ENCODE results near the gene CHPF. TPM values are rescaled to one million over a fixed set of nuclear protein-coding genes. Genes with fewer than 3 reads are reported as not detected.
A peak's percentile ranks its signal among the peaks of the same experiment; 100 is the strongest.

The CHPF gene
- total RNA-seq, 1 experiment from 2014 or later = 13.8 TPM

DNA sequence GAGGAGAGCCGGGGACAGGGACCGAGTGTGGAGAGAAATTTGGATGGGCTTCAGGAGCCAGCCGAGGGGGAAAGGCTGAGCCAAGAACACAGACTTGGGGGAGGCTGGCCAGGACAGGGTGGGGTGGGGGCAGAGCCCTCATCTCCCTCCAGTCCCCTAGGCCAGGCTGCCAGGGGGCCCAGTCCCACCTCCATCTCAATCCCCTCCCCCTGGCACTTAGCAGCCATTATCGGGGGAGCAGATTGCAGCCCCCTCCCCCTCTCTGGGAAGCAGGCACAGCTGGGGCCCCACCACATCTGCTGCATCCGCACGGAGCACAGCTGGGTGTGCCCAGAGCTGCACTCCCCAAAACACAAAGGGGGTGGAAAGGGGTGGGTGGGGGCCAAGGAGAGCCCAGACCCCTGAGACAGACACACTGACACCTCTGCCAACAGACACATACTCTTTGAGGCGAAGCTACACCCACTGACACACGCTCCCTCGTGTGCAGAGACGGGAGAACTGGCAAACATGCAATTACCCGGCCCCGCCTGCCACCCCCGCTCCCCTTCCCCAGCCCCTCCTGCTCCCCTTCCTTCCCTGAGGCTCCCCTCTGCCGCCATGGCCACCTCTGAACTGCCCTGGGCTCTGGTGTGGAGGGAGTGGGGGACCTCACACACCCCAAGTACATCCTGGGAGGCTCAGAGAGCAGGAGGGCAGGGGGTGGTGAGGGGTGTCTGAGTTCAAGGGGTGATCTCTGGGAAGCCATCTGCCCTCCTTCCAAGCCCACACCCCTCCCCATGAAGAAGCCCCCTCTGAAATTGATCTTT is 34.4 kb downstream of the CHPF start:
- intact Hi-C loops (cut with micrococcal nuclease; ENCODE audit: unreplicated experiment) = no loop called here
- H3K9me3 ChIP-seq (ENCODE audit: low read depth, low read length, poor library complexity, severe bottlenecking) = no peaks in the 10 kb centered on the region
- peak overlapping the region; percentile 24 for H3K4me3 ChIP-seq (ENCODE audit: low read depth, low read length, poor library complexity, severe bottlenecking)
- no peak for TF ChIP-seq CTCF (conservative IDR thresholded peaks at IDR 0.05; ENCODE audit: low read depth, low read length)
- no peaks in the 10 kb centered on the region for H3K27me3 ChIP-seq (replicated peaks; ENCODE audit: insufficient read depth, low read depth, low read length, poor library complexity)
- POLR2A ChIA-PET (ENCODE audit: low non-redundant PET) = interaction anchor here (1.0 kb wide), 1 partner anchor 14 kb away, joined by 4 read pairs; a partner anchor contains a TSS
- peaks cover 3% of the 10 kb centered on the region for H3K36me3 ChIP-seq (ENCODE audit: insufficient read depth, low read length, poor library complexity, severe bottlenecking)
- no TSS peak for BruUV-seq (replicated peaks)
- H3K4me1 ChIP-seq (ENCODE audit: insufficient read depth, low read length, poor library complexity, severe bottlenecking) = peaks cover 78% of the 10 kb centered on the region
- peak overlapping the region; percentile 73 for H3K27ac ChIP-seq (ENCODE audit: low read depth, low read length, poor library complexity, severe bottlenecking)
- peak; percentile 43 for DNase-seq (ENCODE audit: low spot score)
- CTCF ChIA-PET = interaction anchor here (0.5 to 2.1 kb wide), 13 partner anchors 8 to 140 kb away, joined by 3 to 31 read pairs (median 6); partner anchors contain the start of gene GMPPA

- Histone ChIP-seq H3K9me3 (ENCODE audit: low read depth, low read length, poor library complexity, severe bottlenecking) (no peaks in the 10 kb centered on the region), H3K27me3 (replicated peaks; ENCODE audit: insufficient read depth, low read depth, low read length, poor library complexity) (no peaks in the 10 kb centered on the region), H3K36me3 (ENCODE audit: insufficient read depth, low read length, poor library complexity, severe bottlenecking) (peaks cover 3% of the 10 kb centered on the region), H3K27ac (ENCODE audit: low read depth, low read length, poor library complexity, severe bottlenecking) (peak overlapping the region; percentile 75), H3K4me3 (ENCODE audit: low read depth, low read length, poor library complexity, severe bottlenecking) (no peak overlapping the region), H3K4me1 (ENCODE audit: insufficient read depth, low read length, poor library complexity, severe bottlenecking) (peaks cover 71% of the 10 kb centered on the region)
- DNase-seq (ENCODE audit: low spot score) = no peak
- intact Hi-C loops (cut with micrococcal nuclease; ENCODE audit: unreplicated experiment) = no loop called here
- no TSS peak for BruUV-seq (replicated peaks)
- no peak for TF ChIP-seq CTCF (conservative IDR thresholded peaks at IDR 0.05; ENCODE audit: low read depth, low read length)
- CTCF ChIA-PET = interaction anchor here (0.6 to 1.6 kb wide), 2 partner anchors 10 to 119 kb away, joined by 4 to 20 read pairs; partner anchors contain the start of gene GMPPA
- POLR2A ChIA-PET (ENCODE audit: low non-redundant PET) = no interaction called here
Measured at GRCh38 chr2:219508444-219508734, 35.2 kb downstream of the CHPF start.

GRCh38 chr2:219507581-219508443 is 35.8 kb downstream of the CHPF start:
- Histone ChIP-seq H3K4me3 (ENCODE audit: low read depth, low read length, poor library complexity, severe bottlenecking) (no peak overlapping the region), H3K9me3 (ENCODE audit: low read depth, low read length, poor library complexity, severe bottlenecking) (no peaks in the 10 kb centered on the region), H3K4me1 (ENCODE audit: insufficient read depth, low read length, poor library complexity, severe bottlenecking) (peaks cover 65% of the 10 kb centered on the region), H3K27me3 (replicated peaks; ENCODE audit: insufficient read depth, low read depth, low read length, poor library complexity) (no peaks in the 10 kb centered on the region), H3K27ac (ENCODE audit: low read depth, low read length, poor library complexity, severe bottlenecking) (peak overlapping the region; percentile 75), H3K36me3 (ENCODE audit: insufficient read depth, low read length, poor library complexity, severe bottlenecking) (peaks cover 3% of the 10 kb centered on the region)
- CTCF ChIA-PET = interaction anchor here (0.7 to 1.6 kb wide), 3 partner anchors 9 to 14 kb away, joined by 3 to 20 read pairs (median 8); partner anchors contain the start of gene GMPPA
- TF ChIP-seq EZH2 (IDR thresholded peaks at IDR 0.05; ENCODE audit: borderline replicate concordance, low read depth, low read length, poor library complexity, severe bottlenecking) = no peak
- no peak for TF ChIP-seq CTCF (conservative IDR thresholded peaks at IDR 0.05; ENCODE audit: low read depth, low read length)
- DNase-seq (ENCODE audit: low spot score) = peak; percentile 43
- BruUV-seq (replicated peaks) = no TSS peak
- POLR2A ChIA-PET (ENCODE audit: low non-redundant PET) = no interaction called here
- intact Hi-C loops (cut with micrococcal nuclease; ENCODE audit: unreplicated experiment) = no loop called here

Measured in A673 (cell line).